Body of pancreas (tissue), 4 donors: ENCODE results near the gene OBI1. TPM values are rescaled to one million over a fixed set of nuclear protein-coding genes. Genes with fewer than 3 reads are reported as not detected.

ENCODE experiments used
- ATAC-seq: fragments of 150-250 bp; one replicate; pipeline ENCODE4 v1.9.1; 2016
- DNase-seq, 4 donors: peaks; one replicate each; pipeline ENCODE4 v3.0.0-alpha.2; 2019
- H3K27ac ChIP-seq, 4 donors: fragments of 200-600 bp; sonication (generic); 1 replicate in 3 of 4; 2 replicates in 1 of 4; pipeline versions ENCODE4 v1.5.1 to v1.6.1; 2016 to 2019; ENCODE audit warnings: mild to moderate bottlenecking in 1 of 4, mixed read lengths in 1 of 4, moderate library complexity in 1 of 4
- H3K27me3 ChIP-seq, 2 donors: fragments of 200-600 bp; sonication (generic); one replicate each; pipeline ENCODE4 v1.6.0; 2016; ENCODE audit warnings: mild to moderate bottlenecking in 1 of 2
- H3K36me3 ChIP-seq, 2 donors: fragments of 200-600 bp; sonication (generic); replicated peaks in 1 of 2; 2 replicates each; pipeline ENCODE4 v1.5.1; 2016; ENCODE audit warnings: low read depth in 2 of 2; ENCODE audit not compliant: insufficient read depth in 1 of 2
- H3K4me1 ChIP-seq: fragments of 200-600 bp; sonication (generic); one replicate; pipeline ENCODE4 v1.6.0; 2016
- H3K4me3 ChIP-seq, 2 donors: fragments of 200-600 bp; sonication (generic); 1 replicate in 1 of 2; 2 replicates in 1 of 2; pipeline ENCODE4 v1.5.1; 2016 to 2019
- H3K9me3 ChIP-seq, 3 donors: fragments of 200-600 bp; sonication (generic); 1 replicate in 2 of 3; 2 replicates in 1 of 3; pipeline ENCODE4 v1.5.1; 2016
- CTCF ChIP-seq, 7 experiments: fragments of 450-650 bp in 4 of 7; fragments of 200-600 bp in 3 of 7; sonication (generic) in 3 of 7; IDR thresholded peaks; one replicate each; pipeline ENCODE4 v1.5.1; 2016 to 2019; ENCODE audit warnings: antibody characterized with exemption in 7 of 7
- POLR2A ChIP-seq, 3 donors: fragments of 450-650 bp; IDR thresholded peaks; one replicate each; pipeline ENCODE4 v1.6.1; 2016; ENCODE audit warnings: antibody characterized with exemption in 3 of 3, mild to moderate bottlenecking in 2 of 3
- WGBS, 2 donors: methylation state at CpG; one replicate each; pipeline ENCODE4 v1.1.5; 2017; 5-methylcytosine and 5-hydroxymethylcytosine counted together
- intact Hi-C: fragments of 100-400 bp; cut with DNase I; formaldehyde crosslinking; loops from one replicate; pipeline ENCODE4 v1.15.1; 2023
- total RNA-seq, 2 donors: library from RNA; depleted of rRNA; stranded (reverse); fragments of >200 nt; gene quantifications; one replicate each; pipeline ENCODE4 v1.1.0, GENCODE V29; 2016

OBI1 gene
- total RNA-seq, 2 donors from 2014 or later, result 3.3 to 8.6 TPM

- no peak for TF ChIP-seq POLR2A (IDR thresholded peaks at IDR 0.05)
- TF ChIP-seq CTCF (IDR thresholded peaks at IDR 0.05), result no peak
- Histone ChIP-seq H3K4me1 (peaks cover 30% of the 10 kb centered on the region), H3K4me3 (peak overlapping the region in 1 of 2 donors; percentile 50), H3K27ac (no peak overlapping the region), H3K27me3 (peaks cover 4 to 38% of the 10 kb centered on the region in 2 donors), H3K36me3 (no peaks in the 10 kb centered on the region), H3K9me3 (no peaks in the 10 kb centered on the region)
- ATAC-seq (no peak), DNase-seq (peak in 1 of 4 donors; percentile 11)
- intact Hi-C loops, result no loop called here
- 1 to 3% methylated on average over 36 to 51 of the region's 54 CpGs for WGBS, 2 donors
Measured at GRCh38 chr13:78608688-78609463, 50.1 kb downstream of the OBI1 start.

- no peak for TF ChIP-seq CTCF (IDR thresholded peaks at IDR 0.05)
- no peak for TF ChIP-seq POLR2A (IDR thresholded peaks at IDR 0.05)
- Histone ChIP-seq H3K27ac (no peak overlapping the region), H3K9me3 (no peaks in the 10 kb centered on the region), H3K4me1 (peaks cover 35% of the 10 kb centered on the region), H3K27me3 (peaks cover 4 to 44% of the 10 kb centered on the region in 2 donors), H3K36me3 (no peaks in the 10 kb centered on the region), H3K4me3 (no peak overlapping the region)
- DNase-seq, result no peak
- intact Hi-C loops, result no loop called here
- no peak for ATAC-seq
- WGBS, 2 donors, result 11 to 16% methylated on average over 14 to 15 of the region's 15 CpGs
Measured at GRCh38 chr13:78608252-78608687, 50.7 kb downstream of the OBI1 start.

- peaks cover 4 to 50% of the 10 kb centered on the region in 2 donors for H3K27me3 ChIP-seq
- peaks cover 42% of the 10 kb centered on the region for H3K4me1 ChIP-seq
- intact Hi-C loops, result no loop called here
- DNase-seq, result no peak
- H3K27ac ChIP-seq, result no peak overlapping the region
- WGBS, 2 donors, result 10 to 17% methylated on average over 28 to 42 of the region's 42 CpGs
- H3K36me3 ChIP-seq, result no peaks in the 10 kb centered on the region
- TF ChIP-seq POLR2A (IDR thresholded peaks at IDR 0.05), result no peak
- TF ChIP-seq CTCF (IDR thresholded peaks at IDR 0.05), result no peak
- ATAC-seq, result no peak
- no peaks in the 10 kb centered on the region for H3K9me3 ChIP-seq
- no peak overlapping the region for H3K4me3 ChIP-seq
Measured at GRCh38 chr13:78607409-78608251, 51.3 kb downstream of the OBI1 start.

- no peak for DNase-seq
- peaks cover 46% of the 10 kb centered on the region for H3K4me1 ChIP-seq
- TF ChIP-seq POLR2A (IDR thresholded peaks at IDR 0.05) (no peak), CTCF (IDR thresholded peaks at IDR 0.05) (no peak)
- intact Hi-C loops, result no loop called here
- no peak overlapping the region for H3K27ac ChIP-seq
- no peaks in the 10 kb centered on the region for H3K9me3 ChIP-seq
- peaks cover 4 to 55% of the 10 kb centered on the region in 2 donors for H3K27me3 ChIP-seq
- 8 to 10% methylated on average over 30 of the region's 30 CpGs for WGBS, 2 donors
- H3K36me3 ChIP-seq, result no peaks in the 10 kb centered on the region
- no peak overlapping the region for H3K4me3 ChIP-seq
- ATAC-seq, result no peak
Measured at GRCh38 chr13:78606471-78607408, 52.2 kb downstream of the OBI1 start.
